OCI-LY1 (cell line): Measurements from ENCODE around the gene HOXC10.

Experiments used
- H2AFZ ChIP-seq: fragments of 200-600 bp; sonication (generic), shearing (Covaris generic); 2 replicates; pipeline ENCODE4 v1.6.0; 2014; ENCODE audit warnings: antibody characterized with exemption, mild to moderate bottlenecking, low read length
- H3F3A ChIP-seq: fragments of 200-600 bp; sonication (generic), shearing (Covaris generic); 2 replicates; pipeline ENCODE4 v1.6.0; 2014; ENCODE audit warnings: mild to moderate bottlenecking, antibody characterized with exemption, low read length, moderate library complexity; ENCODE audit not compliant: insufficient read depth
- H3K27ac ChIP-seq: fragments of 200-600 bp; sonication (generic); 2 replicates; pipeline ENCODE4 v1.5.1; 2014; ENCODE audit warnings: low read length, mixed run types, mild to moderate bottlenecking, low read depth; ENCODE audit not compliant: poor library complexity, severe bottlenecking
- H3K27me3 ChIP-seq: fragments of 200-600 bp; sonication (generic); 2 replicates; pipeline ENCODE4 v1.6.0; 2014; ENCODE audit warnings: antibody characterized with exemption, mild to moderate bottlenecking, low read length, moderate library complexity; ENCODE audit not compliant: insufficient read depth
- H3K36me3 ChIP-seq: fragments of 200-600 bp; sonication (generic); 2 replicates; pipeline ENCODE4 v1.6.1; 2014; ENCODE audit warnings: mild to moderate bottlenecking, antibody characterized with exemption, low read length, moderate library complexity, mixed read lengths; ENCODE audit not compliant: insufficient read depth
- H3K4me1 ChIP-seq: fragments of 200-600 bp; sonication (generic); 2 replicates; pipeline ENCODE4 v1.5.1; 2014; ENCODE audit warnings: mild to moderate bottlenecking, low read length, moderate library complexity; ENCODE audit not compliant: insufficient read depth, severe bottlenecking
- H3K4me2 ChIP-seq: fragments of 200-600 bp; sonication (generic), shearing (Covaris generic); 2 replicates; pipeline ENCODE4 v1.6.1; 2014; ENCODE audit warnings: low read length
- H3K4me3 ChIP-seq: fragments of 200-600 bp; sonication (generic); 2 replicates; pipeline ENCODE4 v1.5.1; 2014; ENCODE audit warnings: low read length, low read depth, mild to moderate bottlenecking, mixed read lengths; ENCODE audit not compliant: poor library complexity, severe bottlenecking
- H3K79me2 ChIP-seq: fragments of 200-600 bp; shearing (Covaris generic); 2 replicates; pipeline ENCODE4 v1.6.1; 2016; ENCODE audit warnings: mixed run types, low read length, mixed read lengths; ENCODE audit not compliant: insufficient read depth
- H3K9ac ChIP-seq: fragments of 200-600 bp; sonication (generic), shearing (Covaris generic); 2 replicates; pipeline ENCODE4 v1.6.1; 2014; ENCODE audit warnings: mild to moderate bottlenecking, low read length, mixed read lengths
- H3K9me2 ChIP-seq: fragments of 200-600 bp; sonication (generic), shearing (Covaris generic); 2 replicates; pipeline ENCODE4 v1.6.1; 2014; ENCODE audit warnings: low read depth, mild to moderate bottlenecking, low read length, mixed read lengths
- H3K9me3 ChIP-seq: fragments of 200-600 bp; shearing (Covaris generic); 2 replicates; pipeline ENCODE4 v1.6.1; 2014; ENCODE audit warnings: low read length, mixed read lengths
- H4K20me1 ChIP-seq: fragments of 200-600 bp; sonication (generic), shearing (Covaris generic); 2 replicates; pipeline ENCODE4 v1.6.0; 2016; ENCODE audit warnings: mild to moderate bottlenecking, low read length; ENCODE audit not compliant: insufficient read depth
- EZH2 ChIP-seq: fragments of 200-600 bp; sonication (generic), shearing (Covaris generic); IDR thresholded peaks from 2 replicates; pipeline ENCODE4 v1.8.0; 2017; ENCODE audit warnings: borderline replicate concordance, mixed run types, mild to moderate bottlenecking, antibody characterized with exemption, low read length, moderate library complexity, mixed read lengths
- TF ChIP-seq, protein P1 (sequence below): fragments of 200-600 bp; sonication (generic), shearing (Covaris generic); IDR thresholded peaks from 2 replicates; pipeline ENCODE4 v1.5.1; 2017; ENCODE audit warnings: mild to moderate bottlenecking, antibody characterized with exemption, low read length, moderate library complexity, mixed read lengths

Gene HOXC10

DNA sequence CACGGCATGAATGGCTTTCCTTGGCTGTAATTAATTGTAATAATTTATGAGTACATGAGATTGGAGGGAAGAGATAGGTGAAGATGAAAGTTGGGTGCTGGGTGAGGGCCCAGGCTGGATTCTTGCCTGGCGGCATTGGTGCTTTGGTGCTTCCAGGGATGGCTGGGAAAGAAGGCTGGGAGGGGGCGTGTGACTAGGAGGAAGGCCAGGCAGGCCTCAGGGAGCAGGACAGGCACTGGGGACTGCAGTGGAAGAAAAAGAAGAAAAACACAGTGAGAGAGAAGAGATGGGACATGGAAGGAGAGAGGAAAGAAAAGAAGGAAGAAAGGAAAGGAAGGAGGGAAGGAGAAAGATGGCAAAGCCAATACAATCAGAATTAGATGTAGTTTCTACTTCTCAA, 18.7 kb downstream of the HOXC10 start:
- no peak overlapping the region for H2AFZ ChIP-seq
- no peaks in the 10 kb centered on the region for H3K9me3 ChIP-seq
- H3K9me2 ChIP-seq = no peaks in the 10 kb centered on the region
- H3F3A ChIP-seq = no peaks in the 10 kb centered on the region
- no peaks in the 10 kb centered on the region for H3K36me3 ChIP-seq
- H3K4me2 ChIP-seq = no peak overlapping the region
- no peak overlapping the region for H3K4me3 ChIP-seq
- no peaks in the 10 kb centered on the region for H3K79me2 ChIP-seq
- no peaks in the 10 kb centered on the region for H4K20me1 ChIP-seq
- TF ChIP-seq, protein P1, sequence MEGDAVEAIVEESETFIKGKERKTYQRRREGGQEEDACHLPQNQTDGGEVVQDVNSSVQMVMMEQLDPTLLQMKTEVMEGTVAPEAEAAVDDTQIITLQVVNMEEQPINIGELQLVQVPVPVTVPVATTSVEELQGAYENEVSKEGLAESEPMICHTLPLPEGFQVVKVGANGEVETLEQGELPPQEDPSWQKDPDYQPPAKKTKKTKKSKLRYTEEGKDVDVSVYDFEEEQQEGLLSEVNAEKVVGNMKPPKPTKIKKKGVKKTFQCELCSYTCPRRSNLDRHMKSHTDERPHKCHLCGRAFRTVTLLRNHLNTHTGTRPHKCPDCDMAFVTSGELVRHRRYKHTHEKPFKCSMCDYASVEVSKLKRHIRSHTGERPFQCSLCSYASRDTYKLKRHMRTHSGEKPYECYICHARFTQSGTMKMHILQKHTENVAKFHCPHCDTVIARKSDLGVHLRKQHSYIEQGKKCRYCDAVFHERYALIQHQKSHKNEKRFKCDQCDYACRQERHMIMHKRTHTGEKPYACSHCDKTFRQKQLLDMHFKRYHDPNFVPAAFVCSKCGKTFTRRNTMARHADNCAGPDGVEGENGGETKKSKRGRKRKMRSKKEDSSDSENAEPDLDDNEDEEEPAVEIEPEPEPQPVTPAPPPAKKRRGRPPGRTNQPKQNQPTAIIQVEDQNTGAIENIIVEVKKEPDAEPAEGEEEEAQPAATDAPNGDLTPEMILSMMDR = no peak
- no peak for TF ChIP-seq EZH2
- H3K27me3 ChIP-seq = no peaks in the 10 kb centered on the region
- H3K9ac ChIP-seq = no peak overlapping the region
- peaks cover 6% of the 10 kb centered on the region for H3K4me1 ChIP-seq
- H3K27ac ChIP-seq = no peak overlapping the region

- no peaks in the 10 kb centered on the region for H3K79me2 ChIP-seq
- no peaks in the 10 kb centered on the region for H3F3A ChIP-seq
- no peak overlapping the region for H3K4me3 ChIP-seq
- no peaks in the 10 kb centered on the region for H3K9me3 ChIP-seq
- no peak overlapping the region for H2AFZ ChIP-seq
- H3K27me3 ChIP-seq = no peaks in the 10 kb centered on the region
- no peaks in the 10 kb centered on the region for H4K20me1 ChIP-seq
- no peak overlapping the region for H3K4me2 ChIP-seq
- H3K9ac ChIP-seq = no peak overlapping the region
- H3K9me2 ChIP-seq = no peaks in the 10 kb centered on the region
- peaks cover 6% of the 10 kb centered on the region for H3K4me1 ChIP-seq
- TF ChIP-seq EZH2 = no peak
- TF ChIP-seq, protein P1 = no peak
- no peak overlapping the region for H3K27ac ChIP-seq
- no peaks in the 10 kb centered on the region for H3K36me3 ChIP-seq
Measured at GRCh38 chr12:54004063-54004840, 19.3 kb downstream of the HOXC10 start.

- H3K9ac ChIP-seq = no peak overlapping the region
- no peak overlapping the region for H3K27ac ChIP-seq
- H3K4me3 ChIP-seq = no peak overlapping the region
Measured at GRCh38 chr12:54004841-54005530, 20.0 kb downstream of the HOXC10 start.

More at GRCh38 chr12:54004841-54005530, 20.0 kb downstream of the HOXC10 start:
- Histone ChIP-seq H3F3A (no peaks in the 10 kb centered on the region), H3K27me3 (0 out of 2 replicates have a peak, but pooled peaks cover 4% of the 10 kb centered on the region), H3K79me2 (no peaks in the 10 kb centered on the region), H4K20me1 (no peaks in the 10 kb centered on the region), H3K9me2 (no peaks in the 10 kb centered on the region), H3K36me3 (no peaks in the 10 kb centered on the region), H2AFZ (no peak overlapping the region), H3K4me1 (peaks cover 6% of the 10 kb centered on the region), H3K9me3 (no peaks in the 10 kb centered on the region), H3K4me2 (no peak overlapping the region)
- no peak for TF ChIP-seq EZH2
- TF ChIP-seq, protein P1 = no peak
